AG04449 (cell line): ENCODE results near the gene TMC8.

Experiments used
- CTCF ChIA-PET: fragments of 350-600 bp; formaldehyde crosslinking; extraction: SDS; loops from one replicate; lab custom pipeline; 2021; ENCODE audit warnings: antibody characterized with exemption; lab: Yijun Ruan, JAX
- POLR2A ChIA-PET: fragments of 400-600, 350-600 bp; formaldehyde crosslinking; extraction: SDS; loops from one replicate; lab custom pipeline; 2020; ENCODE audit warnings: antibody characterized with exemption, inconsistent platforms; lab: Yijun Ruan, JAX
- DNase-seq: peaks from one replicate; pipeline ENCODE4 v3.0.0-alpha.2; 2010; ENCODE audit warnings: low read depth, low spot score
- H3K4me3 ChIP-seq: 2 replicates; pipeline ENCODE4 v1.5.1; 2011; ENCODE audit warnings: low read depth, mild to moderate bottlenecking, control low read depth, low read length
- CTCF ChIP-seq: IDR thresholded peaks from one replicate; pipeline ENCODE4 v1.5.1; 2011; ENCODE audit warnings: mild to moderate bottlenecking, moderate library complexity, low read length, control low read depth, inconsistent platforms; ENCODE audit not compliant: insufficient read depth; ENCODE audit errors: missing control alignments

Gene TMC8

GRCh38 chr17:78107976-78108725, 22.4 kb upstream of the TMC8 start:
- no peak for TF ChIP-seq CTCF
- no peak for DNase-seq
- ChIA-PET POLR2A (no interaction called here), CTCF (interaction anchor here (0.8 to 8.9 kb wide), 5 partner anchors 11 to 89 kb away, joined by 3 to 116 read pairs (median 7); no protein-coding TSS in a partner anchor)
- H3K4me3 ChIP-seq, result no peak overlapping the region

- CTCF ChIA-PET, result interaction anchor here (0.6 to 8.9 kb wide), 6 partner anchors 10 to 410 kb away, joined by 3 to 116 read pairs (median 6); no protein-coding TSS in a partner anchor
- H3K4me3 ChIP-seq, result no peak overlapping the region
- TF ChIP-seq CTCF, result no peak
- DNase-seq, result no peak
- POLR2A ChIA-PET, result no interaction called here
Measured at GRCh38 chr17:78108726-78109488, 21.7 kb upstream of the TMC8 start.

GRCh38 chr17:78109489-78109761, 21.1 kb upstream of the TMC8 start:
- ChIA-PET POLR2A (no interaction called here), CTCF (interaction anchor here (0.6 to 8.9 kb wide), 4 partner anchors 12 to 409 kb away, joined by 3 to 116 read pairs (median 12); no protein-coding TSS in a partner anchor)
- H3K4me3 ChIP-seq, result no peak overlapping the region
- no peak for DNase-seq
- TF ChIP-seq CTCF, result no peak

GRCh38 chr17:78110363-78111015, 20.1 kb upstream of the TMC8 start:
- TF ChIP-seq CTCF, result no peak
- no peak for DNase-seq
- no peak overlapping the region for H3K4me3 ChIP-seq
- CTCF ChIA-PET, result interaction anchor here (0.8 to 8.9 kb wide), 8 partner anchors 9 to 141 kb away, joined by 3 to 116 read pairs (median 6); partner anchors contain the start of gene TK1
- POLR2A ChIA-PET, result interaction anchor here (0.6 kb wide), 1 partner anchor 15 kb away, joined by 3 read pairs; no protein-coding TSS in a partner anchor

- ChIA-PET CTCF (interaction anchor here (0.7 to 8.9 kb wide), 10 partner anchors 8 to 141 kb away, joined by 3 to 116 read pairs (median 4); partner anchors contain the start of genes TK1 and TMC8), POLR2A (interaction anchor here (0.6 kb wide), 1 partner anchor 14 kb away, joined by 3 read pairs; no protein-coding TSS in a partner anchor)
- DNase-seq, result no peak
- no peak overlapping the region for H3K4me3 ChIP-seq
- TF ChIP-seq CTCF, result no peak
Measured at GRCh38 chr17:78111016-78111726, 19.4 kb upstream of the TMC8 start.
